ENCODE data around the gene GAPT. TPM values are rescaled to one million over a fixed set of nuclear protein-coding genes. Genes with fewer than 3 reads are reported as not detected.

The GAPT gene
- total and polyA plus RNA-seq, 11 donors: 0.09 to 1.4 (median 0.39) TPM; not detected in 3

GRCh38 chr5:58450018-58450417 lies 41.2 kb upstream of the GAPT start:
- H3K27ac ChIP-seq: no peak overlapping the region
- H3K4me1 ChIP-seq: peaks cover 0 to 19% (median 11%) of the 10 kb centered on the region in 12 donors
- no peak for TF ChIP-seq CTCF (IDR thresholded peaks at IDR 0.05)
- TF ChIP-seq POLR2A (IDR thresholded peaks at IDR 0.05): no peak
- intact Hi-C loops (cut with DNase I): loop anchor here in 8 of 10 donors (5.0 to 10.0 kb wide), 8 partner anchors 85 to 378 kb away; no protein-coding TSS in a partner anchor
- no peaks in the 10 kb centered on the region for H3K9me3 ChIP-seq
- H3K4me3 ChIP-seq: no peak overlapping the region
- no peak for ATAC-seq
- H3K27me3 ChIP-seq: no peaks in the 10 kb centered on the region
- H3K36me3 ChIP-seq: peaks cover 0 to 37% (median 21%) of the 10 kb centered on the region in 9 donors
- 88 to 93% (median 91%) methylated on average over 3 of the region's 3 CpGs for WGBS, 4 donors
- DNase-seq: no peak

GRCh38 chr5:58450811-58451629 lies 40.2 kb upstream of the GAPT start:
- Histone ChIP-seq H3K4me3 (no peak overlapping the region), H3K27me3 (no peaks in the 10 kb centered on the region), H3K27ac (no peak overlapping the region), H3K9me3 (no peaks in the 10 kb centered on the region), H3K4me1 (peaks cover 0 to 29% (median 17%) of the 10 kb centered on the region in 12 donors), H3K36me3 (peaks cover 0 to 47% (median 31%) of the 10 kb centered on the region in 9 donors)
- no peak for ATAC-seq
- TF ChIP-seq CTCF (IDR thresholded peaks at IDR 0.05) (no peak), POLR2A (IDR thresholded peaks at IDR 0.05) (no peak)
- 70 to 79% (median 73%) methylated on average over 10 of the region's 10 CpGs for WGBS, 4 donors
- intact Hi-C loops (cut with DNase I): loop anchor here in 8 of 10 donors (5.0 to 10.0 kb wide), 8 partner anchors 86 to 379 kb away; no protein-coding TSS in a partner anchor
- no peak for DNase-seq

GRCh38 chr5:58451732-58452565 lies 39.3 kb upstream of the GAPT start:
- H3K36me3 ChIP-seq: peaks cover 0 to 57% (median 38%) of the 10 kb centered on the region in 9 donors
- WGBS, 4 donors: 84 to 86% (median 85%) methylated on average over 8 of the region's 8 CpGs
- ATAC-seq (no peak), DNase-seq (no peak)
- intact Hi-C loops (cut with DNase I): loop anchor here in 8 of 10 donors (5.0 to 10.0 kb wide), 8 partner anchors 87 to 380 kb away; no protein-coding TSS in a partner anchor
- no peaks in the 10 kb centered on the region for H3K27me3 ChIP-seq
- H3K27ac ChIP-seq: peak overlapping the region in 1 of 12 donors; percentile 17
- no peak overlapping the region for H3K4me3 ChIP-seq
- no peaks in the 10 kb centered on the region for H3K9me3 ChIP-seq
- TF ChIP-seq CTCF (IDR thresholded peaks at IDR 0.05): no peak
- TF ChIP-seq POLR2A (IDR thresholded peaks at IDR 0.05): no peak
- H3K4me1 ChIP-seq: peaks cover 0 to 37% (median 17%) of the 10 kb centered on the region in 12 donors

Measured in heart left ventricle (tissue), 16 donors.